B cell (primary cell): ENCODE data around the gene MRPL47. TPM values are rescaled to one million over a fixed set of nuclear protein-coding genes. Genes with fewer than 3 reads are reported as not detected.

Experiments
- ATAC-seq: fragments of 200-7000 bp; cut with Tn5 transposase; one replicate; pipeline ENCODE4 v1.10.0; 2021; ENCODE audit warnings: low read depth, mild to moderate bottlenecking, moderate number of reproducible peaks, moderate library complexity
- CTCF ChIA-PET: fragments of 350-600 bp; sonication (Branson Sonifier 250); formaldehyde crosslinking; loops from one replicate; lab custom pipeline; 2021; ENCODE audit warnings: antibody characterized with exemption, inconsistent platforms; lab: Charles Lee
- POLR2A ChIA-PET: fragments of 350-600 bp; sonication (Branson Sonifier 250); formaldehyde crosslinking; loops from one replicate; lab custom pipeline; 2021; ENCODE audit warnings: antibody characterized with exemption; lab: Charles Lee
- DNase-seq: peaks from one replicate; pipeline ENCODE4 v3.0.0; 2013
- H2AFZ ChIP-seq: 2 replicates; pipeline ENCODE4 v1.6.1; 2012; ENCODE audit warnings: mild to moderate bottlenecking, low read depth, low read length; ENCODE audit not compliant: insufficient read depth, poor library complexity, severe bottlenecking
- H3K27ac ChIP-seq, 2 donors: 1 replicate in 1 of 2; 2 replicates in 1 of 2; pipeline ENCODE4 v1.5.1; 2012 to 2013; ENCODE audit warnings: low read length in 2 of 2, mild to moderate bottlenecking in 2 of 2, moderate library complexity in 1 of 2
- H3K27me3 ChIP-seq, 4 experiments: fragments of 200-600 bp in 1 of 4; sonication (generic) in 1 of 4; replicated peaks in 1 of 4; 1 replicate in 2 of 4; 2 replicates in 2 of 4; pipeline versions ENCODE4 v1.6.1 to v1.7.0; 2013 to 2016; ENCODE audit warnings: low read length in 3 of 4, mild to moderate bottlenecking in 2 of 4, mixed read lengths in 1 of 4, moderate library complexity in 1 of 4; ENCODE audit not compliant: insufficient read depth in 4 of 4, control insufficient read depth in 3 of 4; ENCODE audit errors: control extremely low read depth in 1 of 4
- H3K36me3 ChIP-seq, 2 experiments: replicated peaks in 1 of 2; 1 replicate in 1 of 2; 2 replicates in 1 of 2; pipeline versions ENCODE4 v1.6.1 to v1.7.1; 2013; ENCODE audit warnings: low read length in 1 of 2; ENCODE audit not compliant: insufficient read depth in 2 of 2, control insufficient read depth in 1 of 2; ENCODE audit errors: control extremely low read depth in 1 of 2, extremely low read depth in 1 of 2
- H3K4me1 ChIP-seq, 2 donors: fragments of 200-600 bp in 1 of 2; sonication (generic) in 1 of 2; 1 replicate in 1 of 2; 2 replicates in 1 of 2; pipeline versions ENCODE4 v1.5.1 to v1.6.1; 2013 to 2017; ENCODE audit warnings: low read length in 2 of 2; ENCODE audit not compliant: control insufficient read depth in 2 of 2, insufficient read depth in 2 of 2
- H3K4me2 ChIP-seq: replicated peaks from 2 replicates; pipeline ENCODE3; 2012; ENCODE audit warnings: mild to moderate bottlenecking, low read depth, low read length; ENCODE audit not compliant: poor library complexity, severe bottlenecking
- H3K4me3 ChIP-seq, 5 experiments: fragments of 200-600 bp in 1 of 5; sonication (generic) in 1 of 5; 1 replicate in 3 of 5; 2 replicates in 2 of 5; pipeline versions ENCODE4 v1.5.1 to v1.7.0; 2011 to 2016; ENCODE audit warnings: low read length in 4 of 5, mild to moderate bottlenecking in 4 of 5, low read depth in 2 of 5, control low read depth in 1 of 5, moderate library complexity in 1 of 5; ENCODE audit not compliant: insufficient read depth in 1 of 5; ENCODE audit errors: control extremely low read depth in 1 of 5, extremely low read depth in 1 of 5
- H3K79me2 ChIP-seq: fragments of 200-600 bp; sonication (generic); one replicate; pipeline ENCODE4 v1.6.0; 2016; ENCODE audit warnings: low read length; ENCODE audit not compliant: control insufficient read depth, insufficient read depth
- H3K9ac ChIP-seq: fragments of 200-600 bp; sonication (generic); 2 replicates; pipeline ENCODE4 v1.6.1; 2017; ENCODE audit warnings: mild to moderate bottlenecking, low read length, moderate library complexity
- H3K9me3 ChIP-seq, 3 donors: one replicate each; pipeline versions ENCODE4 v1.6.1 to v1.7.1; 2013; ENCODE audit warnings: low read length in 2 of 3; ENCODE audit not compliant: control insufficient read depth in 2 of 3, insufficient read depth in 1 of 3; ENCODE audit errors: control extremely low read depth in 1 of 3
- H4K20me1 ChIP-seq: 2 replicates; pipeline ENCODE4 v1.6.0; 2012; ENCODE audit warnings: mild to moderate bottlenecking, low read length; ENCODE audit not compliant: insufficient read depth, control insufficient read depth, poor library complexity, severe bottlenecking
- H3K27ac Mint-ChIP-seq: one replicate; pipeline ENCODE4 v1.8.0; 2021; ENCODE audit warnings: mixed read lengths
- H3K27me3 Mint-ChIP-seq: one replicate; pipeline ENCODE4 v1.8.0; 2021; ENCODE audit warnings: mixed read lengths
- H3K4me1 Mint-ChIP-seq: one replicate; pipeline ENCODE4 v1.8.0; 2021; ENCODE audit warnings: mixed read lengths
- H3K4me3 Mint-ChIP-seq: one replicate; pipeline ENCODE4 v1.8.0; 2021; ENCODE audit warnings: mixed read lengths
- H3K9me3 Mint-ChIP-seq: one replicate; pipeline ENCODE4 v1.8.0; 2022; ENCODE audit warnings: mixed read lengths; ENCODE audit not compliant: insufficient read depth
- EZH2 ChIP-seq: IDR thresholded peaks from 2 replicates; pipeline ENCODE4 v1.6.1; 2012; ENCODE audit warnings: borderline replicate concordance, low read depth, mild to moderate bottlenecking, moderate library complexity, low read length; ENCODE audit not compliant: insufficient read depth, poor library complexity, severe bottlenecking
- WGBS: methylation state at CpG from one replicate; pipeline ENCODE4 v1.1.5; 2013; ENCODE audit warnings: missing lambda C conversion rate; ENCODE audit not compliant: insufficient coverage; 5-methylcytosine and 5-hydroxymethylcytosine counted together
- intact Hi-C: fragments of 100-400 bp; cut with micrococcal nuclease; formaldehyde crosslinking; loops from one replicate; pipeline ENCODE4 v1.10.0; 2022
- polyA plus RNA-seq: library from polyadenylated mRNA; depleted of rRNA; stranded (reverse); fragments of >200 nt; gene quantifications from 2 replicates; pipeline ENCODE4 v1.2.3, GENCODE V29; 2012
- total RNA-seq, 2 donors: library from RNA; stranded (reverse); fragments of 120-200 nt in 1 of 2; gene quantifications; 1 replicate in 1 of 2; 2 replicates in 1 of 2; pipeline versions ENCODE4 v1.2.3 to v1.2.4, GENCODE V29; 2013 to 2022
- TF ChIP-seq, protein P1 (sequence below): fragments of 200-600 bp; IDR thresholded peaks from one replicate; pipeline ENCODE4 v1.8.0; 2022; ENCODE audit warnings: antibody characterized with exemption, mild to moderate bottlenecking

MRPL47 gene
- total and polyA plus RNA-seq, 2 donors (not counting 1 experiment from before 2014, with no cell fraction given) = 7.5 to 22.0 TPM

GRCh38 chr3:179603831-179604230 lies 607 bp downstream of the MRPL47 start:
- peak overlapping the region; percentile 98 for H3K27ac Mint-ChIP-seq
- WGBS = no CpG with 5 or more reads among the region's 3 CpGs
- ChIA-PET POLR2A (no interaction called here), CTCF (interaction anchor here (0.7 kb wide), 1 partner anchor 185 kb away, joined by 3 read pairs; no protein-coding TSS in a partner anchor)
- Histone ChIP-seq H3K4me1 (peaks cover 32 to 37% of the 10 kb centered on the region in 2 donors), H3K9me3 (no peaks in the 10 kb centered on the region), H3K9ac (peak overlapping the region; percentile 96), H3K4me3 (peak overlapping the region; percentile 65 to 96 (median 80)), H2AFZ (peak overlapping the region; percentile 92), H3K4me2 (peak overlapping the region; percentile 86), H3K27ac (peak overlapping the region; percentile 72 to 97), H3K27me3 (no peaks in the 10 kb centered on the region), H3K79me2 (peaks cover 69% of the 10 kb centered on the region), H4K20me1 (no peaks in the 10 kb centered on the region), H3K36me3 (peaks cover 4 to 23% of the 10 kb centered on the region in 2 experiments)
- ATAC-seq = no peak
- intact Hi-C loops = loop anchor here (1.0 to 5.0 kb wide), 8 partner anchors 42 to 587 kb away; partner anchors contain the start of genes ACTL6A, GNB4, MFN1 and PIK3CA
- H3K4me3 Mint-ChIP-seq = peak overlapping the region; percentile 99
- H3K4me1 Mint-ChIP-seq = peaks cover 44% of the 10 kb centered on the region
- DNase-seq = no peak
- no peak for TF ChIP-seq EZH2
- TF ChIP-seq, protein P1, sequence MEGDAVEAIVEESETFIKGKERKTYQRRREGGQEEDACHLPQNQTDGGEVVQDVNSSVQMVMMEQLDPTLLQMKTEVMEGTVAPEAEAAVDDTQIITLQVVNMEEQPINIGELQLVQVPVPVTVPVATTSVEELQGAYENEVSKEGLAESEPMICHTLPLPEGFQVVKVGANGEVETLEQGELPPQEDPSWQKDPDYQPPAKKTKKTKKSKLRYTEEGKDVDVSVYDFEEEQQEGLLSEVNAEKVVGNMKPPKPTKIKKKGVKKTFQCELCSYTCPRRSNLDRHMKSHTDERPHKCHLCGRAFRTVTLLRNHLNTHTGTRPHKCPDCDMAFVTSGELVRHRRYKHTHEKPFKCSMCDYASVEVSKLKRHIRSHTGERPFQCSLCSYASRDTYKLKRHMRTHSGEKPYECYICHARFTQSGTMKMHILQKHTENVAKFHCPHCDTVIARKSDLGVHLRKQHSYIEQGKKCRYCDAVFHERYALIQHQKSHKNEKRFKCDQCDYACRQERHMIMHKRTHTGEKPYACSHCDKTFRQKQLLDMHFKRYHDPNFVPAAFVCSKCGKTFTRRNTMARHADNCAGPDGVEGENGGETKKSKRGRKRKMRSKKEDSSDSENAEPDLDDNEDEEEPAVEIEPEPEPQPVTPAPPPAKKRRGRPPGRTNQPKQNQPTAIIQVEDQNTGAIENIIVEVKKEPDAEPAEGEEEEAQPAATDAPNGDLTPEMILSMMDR = no peak
- H3K9me3 Mint-ChIP-seq = no peaks in the 10 kb centered on the region
- H3K27me3 Mint-ChIP-seq = no peaks in the 10 kb centered on the region

GRCh38 chr3:179603321-179603720 lies 1.1 kb downstream of the MRPL47 start:
- H3K9me3 ChIP-seq = no peaks in the 10 kb centered on the region
- intact Hi-C loops = loop anchor here (5.0 kb wide), 2 partner anchors 151 to 586 kb away; partner anchors contain the start of gene GNB4
- H3K9ac ChIP-seq = no peak overlapping the region
- H3K4me3 ChIP-seq = no peak overlapping the region
- no peaks in the 10 kb centered on the region for H4K20me1 ChIP-seq
- H3K27ac ChIP-seq = no peak overlapping the region
- 100% methylated on average over 1 of the region's 4 CpGs for whole genome bisulfite sequencing
- no peaks in the 10 kb centered on the region for H3K9me3 Mint-ChIP-seq
- ChIA-PET POLR2A (no interaction called here), CTCF (interaction anchor here (0.7 kb wide), 1 partner anchor 185 kb away, joined by 3 read pairs; no protein-coding TSS in a partner anchor)
- peaks cover 27 to 33% of the 10 kb centered on the region in 2 donors for H3K4me1 ChIP-seq
- no peak overlapping the region for H2AFZ ChIP-seq
- peaks cover 4 to 28% of the 10 kb centered on the region in 2 experiments for H3K36me3 ChIP-seq
- DNase-seq (no peak), ATAC-seq (no peak)
- H3K4me1 Mint-ChIP-seq = peaks cover 41% of the 10 kb centered on the region
- H3K4me3 Mint-ChIP-seq = peak overlapping the region; percentile 99
- TF ChIP-seq EZH2 = no peak
- TF ChIP-seq, protein P1 = no peak
- H3K79me2 ChIP-seq = peaks cover 71% of the 10 kb centered on the region
- H3K27ac Mint-ChIP-seq = no peak overlapping the region
- no peaks in the 10 kb centered on the region for H3K27me3 Mint-ChIP-seq
- H3K27me3 ChIP-seq = no peaks in the 10 kb centered on the region
- peak overlapping the region; percentile 86 for H3K4me2 ChIP-seq
